ENCODE data around the gene PCGF3.
"Not testable (repeated sequence)": the region's sequence is repeated elsewhere in the genome, so short reads cannot be mapped to it uniquely, and the experiment has no call there.

The PCGF3 gene

GRCh38 chr4:683982-684622 lies 21.5 kb upstream of the PCGF3 start:
- DNase-seq, result no peak

GRCh38 chr4:684623-685327 lies 20.9 kb upstream of the PCGF3 start:
- no peak for DNase-seq

- DNase-seq, result no peak
Observed at GRCh38 chr4:685679-686412, 19.8 kb upstream of the PCGF3 start.

DNA sequence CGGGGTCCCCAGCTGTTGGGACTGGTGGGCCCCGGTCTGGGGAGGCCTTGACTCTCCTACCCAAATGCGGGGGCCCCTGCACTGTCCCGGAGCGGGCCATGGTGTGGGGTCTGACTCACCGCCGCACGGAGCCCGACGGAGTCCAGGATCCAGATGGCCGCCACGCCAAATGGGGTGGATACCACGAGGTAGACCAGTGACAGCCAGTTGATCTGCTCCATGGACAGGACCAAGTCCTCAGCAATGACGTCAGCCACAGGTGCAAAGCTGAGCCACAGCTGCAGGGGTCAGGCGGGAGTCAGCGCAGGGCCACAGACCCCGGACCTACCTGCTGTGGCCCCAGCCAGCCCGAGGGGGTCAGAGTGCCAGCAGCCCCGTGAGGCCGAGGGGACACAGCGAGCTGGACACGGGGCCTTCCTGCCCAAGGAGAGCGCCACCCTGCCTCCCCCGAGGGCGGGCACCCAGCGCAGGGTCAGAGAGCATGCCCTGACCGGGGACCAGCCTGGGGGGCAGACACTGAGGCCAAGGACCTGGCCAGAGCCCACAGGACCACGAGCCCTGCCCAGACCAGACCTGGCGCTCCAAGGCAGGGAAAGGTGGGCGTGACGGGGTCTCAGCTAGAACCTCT lies 19.1 kb upstream of the PCGF3 start:
- DNase-seq, result no peak

DNA sequence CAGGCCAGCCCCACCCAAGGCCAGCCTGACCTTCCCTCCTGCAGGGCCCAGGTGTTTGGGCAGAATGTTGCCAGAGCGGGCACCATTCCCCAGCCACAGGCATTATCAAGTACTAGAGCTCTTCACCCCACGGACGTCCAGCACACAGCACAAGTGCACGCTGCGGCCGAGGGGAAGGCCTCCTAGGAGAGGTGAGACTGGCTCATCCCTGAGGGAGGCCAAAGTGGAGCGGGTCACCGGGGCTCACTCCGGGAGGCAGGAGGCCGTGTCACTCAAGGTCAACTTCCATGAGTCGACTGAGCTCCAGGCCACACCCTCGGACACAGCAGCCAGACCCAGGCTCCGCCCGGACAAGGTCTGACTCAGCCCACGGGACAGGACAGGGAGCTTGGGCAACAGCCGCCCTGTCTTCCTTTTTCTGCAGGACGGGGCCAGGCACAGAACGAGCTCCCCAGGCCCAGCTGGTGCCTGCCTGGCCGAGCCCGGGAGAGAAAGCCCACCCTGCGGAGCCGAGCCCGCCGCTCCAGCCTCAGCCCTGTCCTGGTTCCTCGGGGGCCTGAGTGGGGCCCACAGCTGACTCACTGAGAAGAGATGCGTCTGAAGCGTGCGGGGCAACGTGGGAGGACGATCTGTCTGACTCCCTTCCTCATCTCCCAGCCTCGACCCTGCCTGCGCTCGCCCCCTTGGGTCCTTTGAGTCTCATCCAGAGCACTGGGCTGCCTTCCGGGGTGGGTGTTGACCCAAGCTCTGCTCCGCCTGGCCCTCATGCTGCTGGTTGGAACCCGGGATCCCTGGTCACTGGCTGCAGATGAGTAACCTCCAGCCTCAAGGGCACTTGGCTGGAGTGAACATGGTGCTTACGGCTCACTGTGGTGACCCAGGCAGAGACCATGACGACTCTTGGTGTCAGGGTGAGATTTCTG lies 18.3 kb upstream of the PCGF3 start:
- no peak for DNase-seq

GRCh38 chr4:687971-688853 lies 17.4 kb upstream of the PCGF3 start:
- DNase-seq, result no peak

DNA sequence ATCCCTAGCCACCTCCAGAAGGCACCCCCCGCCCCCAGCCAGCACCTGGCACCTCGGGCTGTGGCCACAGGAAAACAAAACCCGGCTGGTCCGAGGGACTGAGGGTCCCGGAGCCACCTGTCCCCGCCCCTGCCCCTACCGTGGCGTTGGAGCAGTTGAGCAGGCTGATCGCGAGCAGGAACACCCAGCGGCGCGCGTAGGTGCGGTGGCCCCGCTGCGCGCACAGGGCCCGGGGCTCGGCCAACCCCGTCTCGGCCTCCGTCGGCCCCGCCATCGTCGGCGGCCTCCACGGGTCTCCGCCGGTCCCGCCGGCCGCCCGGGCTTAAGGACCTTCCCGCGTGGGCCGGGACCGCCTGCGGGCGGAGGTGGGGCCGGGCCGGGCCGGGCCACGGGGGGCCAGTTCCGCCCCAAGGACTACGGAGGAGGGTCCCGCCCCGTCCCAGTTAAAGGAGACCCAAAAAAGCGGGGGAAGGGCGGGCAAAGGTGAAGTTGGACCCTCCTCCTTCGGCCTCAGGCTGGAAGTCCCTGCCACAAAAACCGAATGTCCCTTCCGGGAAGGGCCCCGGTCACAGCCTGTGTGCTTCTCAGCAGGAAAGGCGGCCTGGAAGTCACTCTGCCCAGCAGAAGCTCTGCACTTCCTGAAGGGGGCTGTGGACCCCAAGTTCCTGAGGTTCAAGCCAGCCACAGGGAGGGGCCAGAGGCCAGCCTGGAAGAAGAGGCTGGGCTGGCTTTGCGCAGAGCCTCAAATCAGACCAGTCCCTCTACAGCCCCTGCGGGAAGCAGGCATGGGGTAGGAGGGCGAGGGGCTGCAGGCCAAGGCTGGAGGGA lies 16.6 kb upstream of the PCGF3 start, which contains the start of gene SLC49A3:
Gene SLC49A3 (minus strand): TSS at position 298 of the 828 bp plus-strand sequence. CDS start 24 bp downstream, at position 274.
- no peak for DNase-seq

- no peak for DNase-seq
Observed at GRCh38 chr4:689723-690122, 15.9 kb upstream of the PCGF3 start.

DNA sequence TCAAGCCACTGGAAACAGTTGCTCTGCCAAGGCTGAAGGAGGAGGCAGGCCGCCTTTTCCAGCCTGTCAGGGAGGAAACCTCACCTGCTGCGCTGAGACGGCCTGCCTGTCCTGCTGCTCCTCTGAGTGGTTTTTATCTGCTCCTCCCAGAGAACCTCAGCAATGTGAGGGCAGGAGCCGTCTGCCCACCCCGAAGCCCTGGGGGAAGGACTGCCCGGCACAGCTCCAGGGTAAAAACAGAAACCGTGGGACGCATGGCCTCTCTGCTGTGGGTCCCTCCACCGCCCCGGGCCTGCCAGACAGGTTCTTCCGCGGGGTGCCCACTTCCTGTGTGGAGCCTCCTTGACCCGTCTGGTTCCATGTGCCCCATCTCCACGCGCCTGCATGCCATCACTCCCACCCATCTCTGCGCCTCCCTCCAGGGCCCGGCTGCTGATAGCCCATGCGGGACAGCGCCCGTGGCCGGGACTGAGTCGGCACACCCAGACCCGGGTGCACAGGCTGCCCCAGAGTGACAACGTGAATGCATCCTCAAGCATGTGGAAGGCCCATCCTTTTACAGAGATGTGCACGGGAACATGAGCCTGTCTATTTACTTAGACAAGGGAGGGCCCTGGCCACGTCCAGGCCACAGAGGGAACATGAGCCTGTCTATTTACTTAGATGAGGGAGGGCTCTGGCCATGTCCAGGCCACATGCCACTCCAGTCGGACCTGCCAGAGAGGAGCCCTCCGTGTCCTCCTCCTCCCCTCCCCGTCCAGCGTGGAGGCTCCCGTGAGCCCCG lies 12.7 kb upstream of the PCGF3 start:
- no peak for DNase-seq

DNA sequence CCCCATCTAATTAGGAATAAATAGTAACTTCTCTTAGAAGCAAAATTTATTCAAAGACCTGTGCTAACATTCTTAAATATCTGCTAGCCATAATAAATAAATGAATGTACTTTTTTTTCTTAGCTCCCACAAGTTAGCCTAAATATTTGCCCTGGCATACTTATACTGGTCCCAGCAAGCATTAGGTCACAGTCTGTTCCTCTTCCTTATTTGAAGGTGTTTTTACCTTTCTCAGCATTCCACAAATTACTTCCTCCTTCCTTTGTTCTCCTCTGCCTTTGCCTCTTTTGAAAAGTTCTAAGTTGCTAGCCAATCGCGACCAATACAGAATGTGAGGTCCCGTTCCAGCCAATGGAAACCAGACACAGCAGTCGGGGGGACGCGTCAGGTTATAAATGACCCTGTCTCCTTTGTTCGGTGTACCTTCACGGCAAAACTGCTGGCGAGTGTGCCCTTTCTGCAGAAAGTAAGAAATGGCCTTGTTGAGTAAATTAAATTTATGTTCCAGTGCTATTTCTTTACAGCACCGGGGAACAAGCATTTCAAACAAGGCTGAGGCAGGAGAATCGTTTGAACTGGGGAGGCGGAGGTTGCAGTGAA lies 11.2 kb upstream of the PCGF3 start:
- not testable (repeated sequence) for DNase-seq

- no peak for DNase-seq
Observed at GRCh38 chr4:699816-700580, 5.6 kb upstream of the PCGF3 start.

- no peak for DNase-seq
Observed at GRCh38 chr4:700587-701264, 4.9 kb upstream of the PCGF3 start.

GRCh38 chr4:702618-703048 lies 3.0 kb upstream of the PCGF3 start:
- no peak for DNase-seq

DNA sequence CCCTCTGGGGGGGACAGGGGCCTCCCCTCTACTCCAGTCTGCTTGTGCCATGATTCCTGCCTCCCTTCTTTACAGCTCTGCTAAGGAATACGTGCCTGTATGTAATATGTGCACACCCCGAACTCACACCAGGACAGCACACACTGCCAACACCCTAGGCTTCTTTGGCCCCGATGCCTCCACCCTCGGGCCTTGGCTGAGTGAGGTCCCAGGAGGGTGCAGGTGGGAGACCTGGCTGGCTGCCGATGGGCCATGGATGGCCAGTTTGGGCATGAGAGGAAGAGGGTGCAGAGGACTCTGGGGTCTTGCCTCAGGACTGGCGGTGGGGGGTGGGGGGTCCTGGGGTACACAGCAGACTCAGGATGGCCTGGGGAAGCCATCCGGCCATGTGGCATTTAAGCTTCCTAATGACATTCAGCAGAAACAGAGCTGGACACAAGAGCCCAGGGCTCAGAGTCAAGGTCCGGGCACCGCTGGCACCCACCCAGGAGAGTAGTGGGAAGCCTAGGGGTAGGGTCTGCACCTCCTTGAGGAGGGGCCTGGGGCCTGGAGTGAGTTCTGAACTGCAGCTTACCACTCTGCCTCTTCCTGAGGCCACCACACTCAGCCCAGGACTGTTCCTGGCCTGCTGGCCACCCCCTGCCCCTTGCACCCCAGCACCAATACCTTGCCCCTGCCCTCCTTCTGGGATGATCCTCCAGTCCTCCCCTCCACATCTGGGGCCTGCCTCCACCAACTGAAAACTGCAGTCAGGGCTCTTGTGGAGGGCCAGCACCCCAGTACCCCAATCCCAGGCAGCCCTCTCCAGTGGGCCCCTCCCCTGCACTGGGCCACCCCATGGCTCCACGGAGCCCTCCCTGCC lies 2.1 kb upstream of the PCGF3 start:
- no peak for DNase-seq

GRCh38 chr4:704198-704891 lies 1.3 kb upstream of the PCGF3 start:
- no peak for DNase-seq

DNA sequence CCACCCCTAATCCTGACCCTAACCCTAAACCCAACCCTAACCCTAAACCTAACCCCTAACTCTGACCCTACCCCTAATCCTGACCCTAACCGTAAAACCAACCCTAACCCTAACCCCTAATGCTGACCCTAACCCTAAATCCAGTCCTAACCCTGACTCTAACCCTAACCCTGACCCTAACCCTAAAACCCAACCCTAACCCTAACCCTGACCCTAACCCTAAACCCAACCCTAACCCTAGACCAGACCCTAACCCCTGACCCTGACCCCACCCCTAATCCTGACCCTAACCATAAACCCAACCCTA lies 708 bp upstream of the PCGF3 start:
- no peak for DNase-seq

Measured in cerebellar nuclear complex (tissue), 1 donor.